Measurements from ENCODE around the gene LLCFC1. TPM values are rescaled to one million over a fixed set of nuclear protein-coding genes. Genes with fewer than 3 reads are reported as not detected.

LLCFC1 gene
- total RNA-seq (not detected), polyA plus RNA-seq (not detected)
- long read RNA-seq, donor 1 = 0 reads
- long read RNA-seq, donor 2 = 0 reads
- long read RNA-seq, donor 3 = 0 reads
- long read RNA-seq, donor 4 = 0 reads
- long read RNA-seq, donor 5 = 0 reads
- long read RNA-seq, donor 6 = 0 reads
- long read RNA-seq, donor 7 = 0 reads
- long read RNA-seq, donor 8 = 0 reads
- long read RNA-seq, donor 9 = 0 reads
- long read RNA-seq, donor 10 = 0 reads

GRCh38 chr7:142939226-142939910 is at the start of gene LLCFC1:
LLCFC1 (plus strand) TSS chr7:142939484; CDS start chr7:142939622, 138 bp downstream.
- DNase-seq = no peak
- H3K36me3 ChIP-seq (replicated peaks in 1 of 2) = no peaks in the 10 kb centered on the region
- TF ChIP-seq CTCF (IDR thresholded peaks at IDR 0.05) (no peak), POLR2A (IDR thresholded peaks at IDR 0.05) (no peak)
- H3K4me3 ChIP-seq = no peak within 1 kb of the TSS
- H3K9me3 ChIP-seq (replicated peaks in 1 of 3) = no peaks in the 10 kb centered on the region
- WGBS, 4 donors = 64 to 73% (median 68%) methylated on average over 9 to 10 of the region's 10 CpGs
- H3K27ac ChIP-seq = no peak within 1 kb of the TSS
- H3K27me3 ChIP-seq = no peaks in the 10 kb centered on the region
- H3K4me1 ChIP-seq (replicated peaks in 1 of 2) = no peaks in the 10 kb centered on the region
- intact Hi-C loops (cut with DNase I) = no loop called here

GRCh38 chr7:142889816-142890215 is 49.5 kb upstream of the LLCFC1 start:
- TF ChIP-seq CTCF (IDR thresholded peaks at IDR 0.05) = no peak
- TF ChIP-seq POLR2A (IDR thresholded peaks at IDR 0.05) = no peak

GRCh38 chr7:142890874-142891485 is 48.3 kb upstream of the LLCFC1 start:
- intact Hi-C loops (cut with DNase I) = no loop called here
- no peak overlapping the region for H3K27ac ChIP-seq
- no peaks in the 10 kb centered on the region for H3K4me1 ChIP-seq (replicated peaks in 1 of 2)
- no peaks in the 10 kb centered on the region for H3K27me3 ChIP-seq
- H3K9me3 ChIP-seq (replicated peaks in 1 of 3) = no peaks in the 10 kb centered on the region
- 78 to 81% (median 81%) methylated on average over 12 of the region's 12 CpGs for WGBS, 4 donors
- TF ChIP-seq CTCF (IDR thresholded peaks at IDR 0.05) (no peak), POLR2A (IDR thresholded peaks at IDR 0.05) (no peak)
- peak in 2 of 7 donors; percentile 13 to 25 for DNase-seq
- no peaks in the 10 kb centered on the region for H3K36me3 ChIP-seq (replicated peaks in 1 of 2)
- H3K4me3 ChIP-seq = no peak overlapping the region

More at GRCh38 chr7:142889816-142890215, 49.5 kb upstream of the LLCFC1 start:
- 27 to 83% (median 49%) methylated on average over 2 to 3 of the region's 3 CpGs for WGBS, 4 donors
- Histone ChIP-seq H3K9me3 (replicated peaks in 1 of 3) (no peaks in the 10 kb centered on the region), H3K4me3 (no peak overlapping the region), H3K4me1 (replicated peaks in 1 of 2) (no peaks in the 10 kb centered on the region), H3K27me3 (no peaks in the 10 kb centered on the region), H3K27ac (no peak overlapping the region), H3K36me3 (replicated peaks in 1 of 2) (no peaks in the 10 kb centered on the region)
- DNase-seq = peak in 2 of 7 donors; percentile 9 to 14
- intact Hi-C loops (cut with DNase I) = no loop called here

- H3K27me3 ChIP-seq = no peaks in the 10 kb centered on the region
- WGBS, 4 donors = 72 to 83% (median 76%) methylated on average over 10 of the region's 10 CpGs
These were observed 47.7 kb upstream of the LLCFC1 start for GRCh38 chr7:142891490-142892082.

More at GRCh38 chr7:142891490-142892082, 47.7 kb upstream of the LLCFC1 start:
- no peaks in the 10 kb centered on the region for H3K36me3 ChIP-seq (replicated peaks in 1 of 2)
- no peaks in the 10 kb centered on the region for H3K4me1 ChIP-seq (replicated peaks in 1 of 2)
- H3K4me3 ChIP-seq = no peak overlapping the region
- intact Hi-C loops (cut with DNase I) = no loop called here
- TF ChIP-seq CTCF (IDR thresholded peaks at IDR 0.05) (no peak), POLR2A (IDR thresholded peaks at IDR 0.05) (no peak)
- no peaks in the 10 kb centered on the region for H3K9me3 ChIP-seq (replicated peaks in 1 of 3)
- DNase-seq = no peak
- no peak overlapping the region for H3K27ac ChIP-seq

Measured in adrenal gland (tissue), 19 donors.